IMR-90 (cell line): ENCODE results near the gene EID1.
"Not testable (repeated sequence)": the region's sequence is repeated elsewhere in the genome, so short reads cannot be mapped to it uniquely, and the experiment has no call there.

Source experiments
- BHLHE40 ChIP-seq: fragments of 150-350 bp; IDR thresholded peaks from 2 replicates; pipeline ENCODE4 v1.6.1; 2016; ENCODE audit warnings: mild to moderate bottlenecking, low read depth, low read length
- CEBPB ChIP-seq: IDR thresholded peaks from 2 replicates; pipeline ENCODE4 v1.6.1; 2012; ENCODE audit warnings: low read depth, low read length, improper control_type of control experiment
- CHD1 ChIP-seq: IDR thresholded peaks from 2 replicates; pipeline ENCODE4 v1.6.1; 2012; ENCODE audit warnings: low read depth, low read length, improper control_type of control experiment
- MAFK ChIP-seq: IDR thresholded peaks from 2 replicates; pipeline ENCODE4 v1.6.1; 2012; ENCODE audit warnings: low read depth, low read length, improper control_type of control experiment
- MAZ ChIP-seq: IDR thresholded peaks from 2 replicates; pipeline ENCODE4 v1.6.1; 2012; ENCODE audit warnings: low read depth, mild to moderate bottlenecking, low read length, improper control_type of control experiment, moderate library complexity, borderline replicate concordance
- MXI1 ChIP-seq: IDR thresholded peaks from 2 replicates; pipeline ENCODE4 v1.6.1; 2012; ENCODE audit warnings: low read depth, mild to moderate bottlenecking, low read length, moderate library complexity, borderline replicate concordance
- POLR2A ChIP-seq: IDR thresholded peaks from 2 replicates; pipeline ENCODE4 v1.6.1; 2012; ENCODE audit warnings: mild to moderate bottlenecking, low read depth, low read length
- RAD21 ChIP-seq: IDR thresholded peaks from 2 replicates; pipeline ENCODE4 v1.6.1; 2012; ENCODE audit warnings: low read length, improper control_type of control experiment
- RFX5 ChIP-seq: IDR thresholded peaks from 2 replicates; pipeline ENCODE4 v1.8.0; 2012; ENCODE audit warnings: low read depth, mild to moderate bottlenecking, low read length, moderate library complexity
- SMC3 ChIP-seq: fragments of 150-350 bp; IDR thresholded peaks from 2 replicates; pipeline ENCODE4 v1.6.1; 2016; ENCODE audit warnings: low read depth, mild to moderate bottlenecking, antibody characterized with exemption, low read length, moderate library complexity
- TF ChIP-seq, protein P1 (sequence below): conservative IDR thresholded peaks from 2 replicates; pipeline ENCODE4 v1.5.1; 2012; ENCODE audit warnings: mild to moderate bottlenecking, low read depth, low read length, improper control_type of control experiment
- TF ChIP-seq, protein P2 (sequence below): fragments of 150-350 bp; IDR thresholded peaks from 2 replicates; pipeline ENCODE4 v1.6.1; 2017; ENCODE audit warnings: mild to moderate bottlenecking, antibody characterized with exemption, low read length, low read depth
- TF ChIP-seq, protein P3 (sequence below): fragments of 150-350 bp; IDR thresholded peaks from 2 replicates; pipeline ENCODE4 v1.6.1; 2016; ENCODE audit warnings: low read depth, mild to moderate bottlenecking, low read length, moderate library complexity, borderline replicate concordance

DNA sequence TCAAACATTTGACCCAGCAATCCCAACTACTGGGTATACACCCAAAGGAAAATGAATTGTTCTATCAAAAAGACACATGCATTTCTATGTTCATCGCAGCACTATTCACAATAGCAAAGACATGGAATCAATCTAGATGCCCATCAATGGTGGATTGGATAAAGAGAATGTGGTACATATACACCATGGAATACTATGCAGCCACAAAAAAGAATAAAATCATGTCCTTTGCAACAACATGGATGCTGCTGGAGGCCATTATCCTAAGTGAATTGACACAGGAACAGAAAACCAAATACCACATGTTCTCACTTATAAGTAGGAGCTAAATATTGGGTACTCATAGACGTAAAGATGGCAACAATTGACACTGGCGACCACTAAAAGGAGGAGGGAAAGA lies 23.5 kb upstream of the EID1 start:
- not testable (repeated sequence) for TF ChIP-seq RFX5, SMC3, POLR2A, CEBPB, MXI1, BHLHE40, RAD21, MAZ, CHD1, MAFK
- TF ChIP-seq, protein P1, sequence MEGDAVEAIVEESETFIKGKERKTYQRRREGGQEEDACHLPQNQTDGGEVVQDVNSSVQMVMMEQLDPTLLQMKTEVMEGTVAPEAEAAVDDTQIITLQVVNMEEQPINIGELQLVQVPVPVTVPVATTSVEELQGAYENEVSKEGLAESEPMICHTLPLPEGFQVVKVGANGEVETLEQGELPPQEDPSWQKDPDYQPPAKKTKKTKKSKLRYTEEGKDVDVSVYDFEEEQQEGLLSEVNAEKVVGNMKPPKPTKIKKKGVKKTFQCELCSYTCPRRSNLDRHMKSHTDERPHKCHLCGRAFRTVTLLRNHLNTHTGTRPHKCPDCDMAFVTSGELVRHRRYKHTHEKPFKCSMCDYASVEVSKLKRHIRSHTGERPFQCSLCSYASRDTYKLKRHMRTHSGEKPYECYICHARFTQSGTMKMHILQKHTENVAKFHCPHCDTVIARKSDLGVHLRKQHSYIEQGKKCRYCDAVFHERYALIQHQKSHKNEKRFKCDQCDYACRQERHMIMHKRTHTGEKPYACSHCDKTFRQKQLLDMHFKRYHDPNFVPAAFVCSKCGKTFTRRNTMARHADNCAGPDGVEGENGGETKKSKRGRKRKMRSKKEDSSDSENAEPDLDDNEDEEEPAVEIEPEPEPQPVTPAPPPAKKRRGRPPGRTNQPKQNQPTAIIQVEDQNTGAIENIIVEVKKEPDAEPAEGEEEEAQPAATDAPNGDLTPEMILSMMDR = not testable (repeated sequence)
- TF ChIP-seq, protein P2, sequence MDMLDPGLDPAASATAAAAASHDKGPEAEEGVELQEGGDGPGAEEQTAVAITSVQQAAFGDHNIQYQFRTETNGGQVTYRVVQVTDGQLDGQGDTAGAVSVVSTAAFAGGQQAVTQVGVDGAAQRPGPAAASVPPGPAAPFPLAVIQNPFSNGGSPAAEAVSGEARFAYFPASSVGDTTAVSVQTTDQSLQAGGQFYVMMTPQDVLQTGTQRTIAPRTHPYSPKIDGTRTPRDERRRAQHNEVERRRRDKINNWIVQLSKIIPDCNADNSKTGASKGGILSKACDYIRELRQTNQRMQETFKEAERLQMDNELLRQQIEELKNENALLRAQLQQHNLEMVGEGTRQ = not testable (repeated sequence)
- TF ChIP-seq, protein P3, sequence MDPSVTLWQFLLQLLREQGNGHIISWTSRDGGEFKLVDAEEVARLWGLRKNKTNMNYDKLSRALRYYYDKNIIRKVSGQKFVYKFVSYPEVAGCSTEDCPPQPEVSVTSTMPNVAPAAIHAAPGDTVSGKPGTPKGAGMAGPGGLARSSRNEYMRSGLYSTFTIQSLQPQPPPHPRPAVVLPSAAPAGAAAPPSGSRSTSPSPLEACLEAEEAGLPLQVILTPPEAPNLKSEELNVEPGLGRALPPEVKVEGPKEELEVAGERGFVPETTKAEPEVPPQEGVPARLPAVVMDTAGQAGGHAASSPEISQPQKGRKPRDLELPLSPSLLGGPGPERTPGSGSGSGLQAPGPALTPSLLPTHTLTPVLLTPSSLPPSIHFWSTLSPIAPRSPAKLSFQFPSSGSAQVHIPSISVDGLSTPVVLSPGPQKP = not testable (repeated sequence)
